Measurements from ENCODE around the gene MEPCE. TPM values are rescaled to one million over a fixed set of nuclear protein-coding genes. Genes with fewer than 3 reads are reported as not detected.

MEPCE gene
- total and polyA plus RNA-seq, 10 of the 15 experiments (the other 5 are each of a cell fraction or from before 2014, with no cell fraction given): 8.2 to 48.0 (median 22.1) TPM

DNA sequence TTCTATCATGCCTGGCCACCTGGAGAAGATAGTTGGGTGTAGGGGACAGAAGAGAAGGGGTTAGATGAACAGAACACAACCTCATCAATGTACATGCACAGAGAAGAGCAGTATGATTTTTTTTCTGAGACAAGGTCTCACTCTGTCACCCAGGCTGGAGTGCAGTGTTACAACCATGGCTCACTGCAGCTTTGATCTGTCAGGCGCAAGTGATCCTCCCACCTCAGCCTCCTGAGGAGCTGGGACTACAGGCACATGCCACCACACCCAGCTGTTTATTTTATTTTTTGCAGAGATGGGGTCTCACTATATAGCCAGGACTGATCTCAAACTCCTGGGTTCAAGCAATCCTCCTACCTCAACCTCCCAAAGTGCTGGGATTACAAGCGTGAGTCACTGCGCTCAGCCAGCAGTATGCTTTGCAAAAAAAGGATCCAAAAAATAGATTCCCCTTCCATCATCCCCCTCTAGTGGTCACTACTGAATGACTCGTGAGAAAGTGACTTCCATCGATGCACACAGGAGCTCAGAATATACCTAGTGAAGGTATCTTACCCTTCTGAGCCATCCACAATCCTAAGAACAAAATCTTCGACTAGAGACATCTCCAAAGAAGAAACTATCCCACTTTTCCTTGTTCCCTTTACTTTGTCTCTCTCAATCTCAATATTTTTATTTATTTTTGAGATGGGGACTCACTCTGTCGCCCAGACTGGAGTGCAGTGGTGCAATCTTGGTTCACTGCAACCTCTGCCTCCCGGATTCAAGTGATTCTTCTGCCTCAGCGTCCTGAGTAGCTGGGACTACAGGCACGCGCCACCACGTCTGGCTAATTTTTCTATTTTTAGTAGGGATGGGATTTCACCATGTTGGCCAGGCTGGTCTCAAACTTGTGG lies 22.1 kb upstream of the MEPCE start (continued):
- TF ChIP-seq ZNF687 (IDR thresholded peaks at IDR 0.05) (no peak), YY1 (IDR thresholded peaks at IDR 0.05; ENCODE audit: low read depth, low read length) (0 out of 2 replicates have a peak, but pooled peaks have one; percentile 18), NRF1 (conservative IDR thresholded peaks at IDR 0.05; ENCODE audit: low read depth, low read length) (no peak), ASH2L (IDR thresholded peaks at IDR 0.05; ENCODE audit: borderline replicate concordance, low read depth) (no peak), NBN (IDR thresholded peaks at IDR 0.05) (peak; percentile 63; the same call in 1 of the 2 replicates)
- TF ChIP-seq, protein P1, sequence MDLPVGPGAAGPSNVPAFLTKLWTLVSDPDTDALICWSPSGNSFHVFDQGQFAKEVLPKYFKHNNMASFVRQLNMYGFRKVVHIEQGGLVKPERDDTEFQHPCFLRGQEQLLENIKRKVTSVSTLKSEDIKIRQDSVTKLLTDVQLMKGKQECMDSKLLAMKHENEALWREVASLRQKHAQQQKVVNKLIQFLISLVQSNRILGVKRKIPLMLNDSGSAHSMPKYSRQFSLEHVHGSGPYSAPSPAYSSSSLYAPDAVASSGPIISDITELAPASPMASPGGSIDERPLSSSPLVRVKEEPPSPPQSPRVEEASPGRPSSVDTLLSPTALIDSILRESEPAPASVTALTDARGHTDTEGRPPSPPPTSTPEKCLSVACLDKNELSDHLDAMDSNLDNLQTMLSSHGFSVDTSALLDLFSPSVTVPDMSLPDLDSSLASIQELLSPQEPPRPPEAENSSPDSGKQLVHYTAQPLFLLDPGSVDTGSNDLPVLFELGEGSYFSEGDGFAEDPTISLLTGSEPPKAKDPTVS (IDR thresholded peaks at IDR 0.05; ENCODE audit: low read depth, low read length): no peak

All from GM12878 (cell line).